PC-9 (cell line): ENCODE measurements around the gene OCSTAMP.

Experiments
- CTCF ChIP-seq: fragments of 200-600 bp; sonication (generic); conservative IDR thresholded peaks from 2 replicates; pipeline ENCODE4 v1.6.1; 2017; ENCODE audit warnings: mixed run types, antibody characterized with exemption, mild to moderate bottlenecking, moderate library complexity
- EZH2 ChIP-seq: fragments of 200-600 bp; sonication (generic); IDR thresholded peaks from 2 replicates; pipeline ENCODE4 v1.8.0; 2017; ENCODE audit warnings: antibody characterized with exemption, low read depth

GRCh38 chr20:46549188-46549972, 1.1 kb downstream of the OCSTAMP start:
- TF ChIP-seq CTCF (no peak), EZH2 (no peak)
